ENCODE results near the gene OR10J5. TPM values are rescaled to one million over a fixed set of nuclear protein-coding genes. Genes with fewer than 3 reads are reported as not detected.
"Not testable (repeated sequence)": the region's sequence is repeated elsewhere in the genome, so short reads cannot be mapped to it uniquely, and the experiment has no call there.

Gene OR10J5, protein sequence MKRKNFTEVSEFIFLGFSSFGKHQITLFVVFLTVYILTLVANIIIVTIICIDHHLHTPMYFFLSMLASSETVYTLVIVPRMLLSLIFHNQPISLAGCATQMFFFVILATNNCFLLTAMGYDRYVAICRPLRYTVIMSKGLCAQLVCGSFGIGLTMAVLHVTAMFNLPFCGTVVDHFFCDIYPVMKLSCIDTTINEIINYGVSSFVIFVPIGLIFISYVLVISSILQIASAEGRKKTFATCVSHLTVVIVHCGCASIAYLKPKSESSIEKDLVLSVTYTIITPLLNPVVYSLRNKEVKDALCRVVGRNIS
- not detected in 2 replicates for total RNA-seq (2014; rRNA removed; shearing (Covaris generic); ENCODE audit: low replicate concordance)

DNA sequence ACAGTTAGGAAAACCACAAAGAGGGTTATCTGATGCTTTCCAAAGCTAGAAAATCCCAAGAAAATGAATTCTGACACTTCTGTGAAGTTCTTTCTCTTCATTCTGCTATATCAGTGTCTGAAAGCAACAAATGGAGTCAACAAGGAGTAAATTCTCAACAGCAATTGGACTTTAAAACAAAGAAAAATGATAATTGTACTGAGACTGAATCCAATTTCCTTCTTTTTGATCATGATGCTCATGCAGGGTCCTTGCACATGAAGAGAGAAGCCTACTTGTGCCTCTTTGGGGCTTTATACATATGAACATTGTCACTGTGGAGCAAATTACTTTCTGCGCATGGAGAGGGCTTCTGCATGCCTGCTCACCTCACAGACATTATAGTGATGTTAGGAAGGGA is at the start of gene OR10J5:
OR10J5 (minus strand) TSS at position 101 of the 400 bp plus-strand sequence; CDS start at position 101, 0 bp downstream.
- Histone ChIP-seq H3K27me3 (no peaks in the 10 kb centered on the region), H3K36me3 (no peaks in the 10 kb centered on the region), H3K4me3 (no peak within 1 kb of the TSS), H3K9me3 (no peaks in the 10 kb centered on the region)
- no peak for DNase-seq

DNA sequence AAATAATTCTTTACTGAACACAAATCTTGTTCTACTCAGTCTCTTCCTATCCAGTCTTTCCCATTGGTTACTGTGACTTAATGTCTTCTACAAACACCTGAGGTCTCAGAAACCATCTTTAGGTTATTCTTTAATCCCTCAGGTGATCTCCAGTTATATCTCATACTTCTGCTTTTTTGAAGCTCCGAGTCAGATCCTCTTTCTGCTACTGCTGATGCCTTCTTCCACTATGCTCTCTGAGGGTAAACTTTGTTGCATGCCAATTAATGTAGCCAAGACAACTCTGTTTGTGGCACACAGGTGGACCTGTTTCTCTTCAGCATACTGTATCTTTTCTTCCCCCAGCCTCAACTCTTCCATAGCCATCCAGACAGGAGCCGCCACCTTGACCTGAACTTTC is 48.7 kb upstream of the OR10J5 start:
- DNase-seq: no peak
- H3K4me3 ChIP-seq: no peak overlapping the region
- no peaks in the 10 kb centered on the region for H3K9me3 ChIP-seq
- peaks cover 9% of the 10 kb centered on the region for H3K27me3 ChIP-seq
- H3K36me3 ChIP-seq: no peaks in the 10 kb centered on the region

DNA sequence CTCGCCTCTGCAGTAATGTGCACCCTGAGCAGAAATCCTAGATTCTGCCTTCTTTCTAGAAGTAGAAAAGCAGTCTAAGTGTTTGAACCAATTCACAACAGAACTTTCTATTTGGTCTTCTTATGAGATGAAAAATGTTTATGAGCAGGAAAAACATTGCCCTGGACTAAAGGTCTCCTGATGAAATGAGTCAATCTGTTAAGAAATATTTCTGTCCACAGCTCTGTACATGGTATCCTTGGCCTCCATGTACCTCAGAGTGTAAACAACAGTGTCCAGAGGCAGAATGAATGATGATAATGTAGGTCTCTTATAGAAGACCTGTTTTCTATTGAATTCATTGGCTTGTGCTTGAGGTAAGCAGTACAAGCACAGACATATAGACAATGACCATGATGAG is 45.6 kb upstream of the OR10J5 start:
- H3K9me3 ChIP-seq: no peaks in the 10 kb centered on the region

DNA sequence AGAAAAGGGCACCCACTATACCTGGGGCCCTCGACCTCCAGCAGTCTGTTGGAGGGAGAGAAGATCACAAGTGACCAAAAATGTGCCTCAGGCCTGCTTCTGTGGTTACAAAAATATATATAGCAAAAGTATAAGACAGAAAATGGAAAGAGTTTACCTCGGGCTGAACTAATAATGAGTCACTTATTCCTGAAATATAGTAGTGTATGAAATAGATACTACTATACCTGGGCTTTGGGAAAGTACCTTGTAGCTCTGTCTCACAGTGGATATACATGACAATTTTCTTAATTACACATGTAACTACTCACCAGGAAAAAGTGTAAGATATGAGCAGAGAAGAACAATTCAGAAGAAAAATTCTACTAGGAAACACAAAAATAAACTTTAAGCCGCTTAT is 44.5 kb upstream of the OR10J5 start:
- Histone ChIP-seq H3K27me3 (peaks cover 6% of the 10 kb centered on the region), H3K36me3 (no peaks in the 10 kb centered on the region), H3K9me3 (no peaks in the 10 kb centered on the region), H3K4me3 (no peak overlapping the region)
- DNase-seq: no peak

More for the DNA sequence above, 45.6 kb upstream of the OR10J5 start:
- no peak for DNase-seq
- H3K4me3 ChIP-seq: no peak overlapping the region
- H3K36me3 ChIP-seq: no peaks in the 10 kb centered on the region
- H3K27me3 ChIP-seq: peaks cover 9% of the 10 kb centered on the region

DNA sequence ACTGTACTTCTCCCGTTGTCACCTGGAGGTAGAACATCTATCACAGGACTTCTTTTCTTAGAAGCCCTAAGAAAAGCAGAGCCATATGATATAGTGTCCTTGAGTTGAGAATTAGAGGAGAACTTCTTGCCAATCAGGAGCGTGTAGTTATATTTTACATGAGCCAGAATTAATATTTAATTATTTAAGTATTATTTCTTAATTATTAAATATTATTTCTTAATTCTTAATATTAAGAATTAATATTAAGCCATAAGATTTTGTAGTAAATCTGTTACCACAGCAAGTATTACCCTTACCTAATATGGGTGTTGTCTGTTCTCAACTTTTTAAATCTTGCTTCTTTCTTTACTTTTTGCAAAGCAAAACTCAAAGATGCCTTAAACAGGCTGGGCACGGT is 41.6 kb upstream of the OR10J5 start:
- Histone ChIP-seq H3K36me3 (no peaks in the 10 kb centered on the region), H3K9me3 (no peaks in the 10 kb centered on the region), H3K27me3 (peaks cover 4% of the 10 kb centered on the region; the same call in 1 of the 2 replicates), H3K4me3 (no peak overlapping the region)
- no peak for DNase-seq

DNA sequence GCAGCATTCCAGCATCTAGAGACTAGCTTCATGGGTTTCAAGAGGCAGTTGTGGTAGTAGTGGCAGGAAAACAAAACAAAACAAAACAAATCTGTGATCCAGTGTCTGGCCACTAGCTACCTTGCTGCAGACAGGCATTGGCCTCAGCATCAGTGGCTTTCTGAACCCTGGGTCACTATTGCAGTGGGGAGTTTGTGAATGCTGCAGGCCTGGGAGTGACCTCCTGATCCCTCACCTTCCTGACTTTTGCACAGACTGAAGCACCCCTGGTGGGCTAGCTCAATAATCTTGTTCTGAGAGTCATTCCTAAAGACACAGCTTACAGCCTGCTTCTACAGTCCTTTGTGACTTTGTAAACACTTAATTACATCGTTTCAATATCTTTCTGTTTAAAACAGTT is 26.9 kb upstream of the OR10J5 start:
- H3K27me3 ChIP-seq: peaks cover 3% of the 10 kb centered on the region; the same call in 1 of the 2 replicates

DNA sequence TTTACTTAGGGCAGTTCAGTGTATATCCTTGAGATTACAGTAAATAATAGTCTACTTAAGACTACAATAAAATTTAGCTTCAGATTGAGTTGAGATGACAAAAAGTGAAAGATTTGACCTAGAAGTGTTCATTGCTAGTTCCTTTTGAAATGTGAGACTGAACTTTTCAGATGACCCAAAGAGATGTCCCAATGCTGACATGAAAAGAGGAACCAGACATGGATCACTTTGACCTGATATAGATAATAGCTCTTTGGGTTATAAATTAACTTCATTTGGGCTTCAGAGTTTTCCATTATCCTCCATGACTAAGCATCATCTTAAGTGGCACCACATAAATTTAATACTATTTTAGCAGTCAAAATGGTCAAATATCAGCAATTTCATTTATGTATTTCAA is 25.7 kb upstream of the OR10J5 start:
- no peak for DNase-seq

More for the DNA sequence above, 26.9 kb upstream of the OR10J5 start:
- no peaks in the 10 kb centered on the region for H3K36me3 ChIP-seq
- H3K4me3 ChIP-seq: no peak overlapping the region
- DNase-seq: no peak
- no peaks in the 10 kb centered on the region for H3K9me3 ChIP-seq

DNA sequence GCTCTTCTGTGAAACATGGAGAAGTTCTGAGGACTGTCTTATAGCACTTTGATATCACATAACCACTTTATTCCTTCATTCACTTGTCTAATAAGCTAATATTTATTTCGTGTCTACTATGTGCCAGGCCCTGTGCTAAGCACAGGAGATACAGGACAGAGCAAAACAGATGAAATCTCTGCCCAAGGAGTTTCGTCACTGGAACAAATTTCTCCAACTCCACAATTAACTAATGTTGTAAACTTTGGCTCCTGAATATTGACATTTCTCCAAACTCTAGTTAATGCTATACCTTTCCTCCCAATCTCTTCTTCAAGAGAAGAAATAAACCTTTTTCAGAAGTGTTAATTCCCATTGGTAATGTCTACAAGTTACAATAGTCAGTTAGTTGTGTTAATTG is 24.8 kb upstream of the OR10J5 start:
- H3K27me3 ChIP-seq: no peaks in the 10 kb centered on the region
- H3K36me3 ChIP-seq: no peaks in the 10 kb centered on the region
- DNase-seq: no peak
- no peaks in the 10 kb centered on the region for H3K9me3 ChIP-seq
- no peak overlapping the region for H3K4me3 ChIP-seq

More for the DNA sequence above, 25.7 kb upstream of the OR10J5 start:
- H3K27me3 ChIP-seq: peaks cover 3% of the 10 kb centered on the region; the same call in 1 of the 2 replicates
- no peaks in the 10 kb centered on the region for H3K9me3 ChIP-seq
- no peaks in the 10 kb centered on the region for H3K36me3 ChIP-seq
- no peak overlapping the region for H3K4me3 ChIP-seq

DNA sequence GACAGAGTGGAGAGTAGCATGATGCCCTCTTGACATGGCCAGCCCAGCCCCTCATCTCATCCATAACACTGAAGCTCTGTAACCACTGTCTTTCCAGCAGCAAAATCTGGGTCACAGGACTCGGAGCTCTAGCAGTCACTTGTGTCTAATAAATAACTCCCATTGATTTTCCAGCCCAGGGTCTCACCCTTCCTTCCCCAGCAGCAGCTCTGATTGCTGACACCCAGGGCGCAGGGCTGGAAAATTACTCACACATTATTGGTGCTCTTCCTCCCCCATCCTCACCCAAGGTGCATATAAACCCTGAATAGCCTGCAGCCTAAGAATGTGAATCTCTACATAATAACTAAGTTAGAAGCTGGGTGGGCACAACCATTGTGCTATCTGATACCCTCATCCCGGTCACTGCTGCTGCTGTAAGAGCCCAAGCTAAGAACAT is 21.1 kb upstream of the OR10J5 start:
- no peaks in the 10 kb centered on the region for H3K9me3 ChIP-seq
- no peak for DNase-seq
- no peaks in the 10 kb centered on the region for H3K27me3 ChIP-seq
- no peaks in the 10 kb centered on the region for H3K36me3 ChIP-seq
- H3K4me3 ChIP-seq: no peak overlapping the region

DNA sequence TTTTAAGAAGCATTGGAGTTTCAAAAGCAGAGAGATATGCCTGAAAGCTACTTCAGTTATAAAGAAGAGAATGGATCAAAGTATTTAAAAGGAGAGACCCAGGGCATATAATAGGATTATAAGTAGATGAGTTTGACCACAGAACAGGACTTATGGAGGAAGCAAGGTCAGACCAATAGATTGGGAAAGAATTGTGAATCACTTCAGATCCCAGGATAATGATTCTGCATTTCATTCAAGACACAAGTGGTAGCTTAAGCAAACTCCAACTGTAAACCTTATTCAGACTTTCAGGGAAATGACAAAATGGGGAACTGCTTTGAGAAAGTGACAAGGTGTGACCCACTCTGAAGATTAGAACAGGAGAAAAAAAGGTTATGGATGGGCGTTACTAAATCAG is 18.9 kb upstream of the OR10J5 start:
- no peaks in the 10 kb centered on the region for H3K9me3 ChIP-seq
- no peak overlapping the region for H3K4me3 ChIP-seq
- H3K36me3 ChIP-seq: no peaks in the 10 kb centered on the region
- peaks cover 2% of the 10 kb centered on the region for H3K27me3 ChIP-seq
- no peak for DNase-seq

DNA sequence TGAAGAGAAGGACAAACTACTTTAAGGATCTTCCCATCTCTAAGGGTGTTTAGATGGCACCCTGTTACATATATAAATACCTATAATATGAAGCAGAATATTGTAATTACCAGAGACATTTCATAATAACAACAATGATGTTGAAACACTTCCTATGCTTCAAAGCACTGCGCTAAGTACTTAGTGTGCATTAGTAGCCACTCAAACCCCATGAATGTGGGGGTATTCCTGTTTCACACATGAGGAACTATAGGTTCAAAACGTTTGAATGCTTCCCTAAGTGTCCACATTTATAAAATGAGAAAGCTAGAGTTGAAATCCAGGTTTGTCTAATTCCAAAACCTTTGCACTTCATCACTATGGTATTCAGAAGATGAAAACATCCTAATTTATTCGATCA is 18.5 kb upstream of the OR10J5 start:
- Histone ChIP-seq H3K27me3 (peaks cover 2% of the 10 kb centered on the region), H3K9me3 (no peaks in the 10 kb centered on the region), H3K36me3 (no peaks in the 10 kb centered on the region), H3K4me3 (no peak overlapping the region)
- DNase-seq: no peak

DNA sequence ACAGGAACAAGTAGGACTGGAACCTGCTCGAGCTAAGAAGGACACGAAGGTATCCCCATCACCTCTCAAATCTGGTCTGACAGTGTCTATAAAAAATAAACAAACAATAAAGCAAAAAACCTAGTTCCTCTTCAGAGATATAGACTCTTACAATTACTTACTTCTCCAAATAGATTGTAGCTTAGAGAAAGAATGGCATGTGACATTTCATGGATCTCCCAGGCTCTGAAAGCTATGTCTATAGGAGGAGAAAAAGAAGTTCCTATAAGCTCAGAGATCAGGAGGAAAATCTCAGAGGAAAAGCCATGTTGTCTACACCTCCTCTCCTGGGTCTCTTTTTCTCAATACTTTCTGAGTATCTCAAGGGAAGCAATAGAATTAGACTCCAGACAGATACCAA is 12.3 kb upstream of the OR10J5 start:
- no peaks in the 10 kb centered on the region for H3K9me3 ChIP-seq
- H3K27me3 ChIP-seq: peaks cover 2% of the 10 kb centered on the region

DNA sequence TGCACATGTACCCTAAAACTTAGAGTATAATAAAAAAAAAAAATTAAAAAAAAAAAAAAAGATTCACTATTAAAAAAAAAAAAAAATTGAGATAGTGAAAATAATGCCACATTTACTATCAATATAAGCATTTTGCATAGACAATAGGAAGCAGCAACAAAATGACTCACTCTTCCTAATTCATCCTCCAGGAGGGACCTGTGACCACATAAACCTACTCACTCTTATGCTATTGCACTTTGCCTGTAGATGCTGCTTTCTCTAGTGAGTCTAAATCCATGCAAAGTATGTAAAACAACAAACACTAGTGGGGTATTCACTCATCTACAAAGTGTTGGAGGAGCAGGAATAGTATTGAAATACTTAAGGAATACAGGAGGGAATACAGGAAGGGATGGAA is 2.9 kb downstream of the OR10J5 start:
- Histone ChIP-seq H3K4me3 (no peak overlapping the region), H3K9me3 (no peaks in the 10 kb centered on the region), H3K27me3 (no peaks in the 10 kb centered on the region), H3K36me3 (no peaks in the 10 kb centered on the region)
- DNase-seq: no peak

More for the DNA sequence above, 12.3 kb upstream of the OR10J5 start:
- no peaks in the 10 kb centered on the region for H3K36me3 ChIP-seq
- DNase-seq: no peak
- no peak overlapping the region for H3K4me3 ChIP-seq

DNA sequence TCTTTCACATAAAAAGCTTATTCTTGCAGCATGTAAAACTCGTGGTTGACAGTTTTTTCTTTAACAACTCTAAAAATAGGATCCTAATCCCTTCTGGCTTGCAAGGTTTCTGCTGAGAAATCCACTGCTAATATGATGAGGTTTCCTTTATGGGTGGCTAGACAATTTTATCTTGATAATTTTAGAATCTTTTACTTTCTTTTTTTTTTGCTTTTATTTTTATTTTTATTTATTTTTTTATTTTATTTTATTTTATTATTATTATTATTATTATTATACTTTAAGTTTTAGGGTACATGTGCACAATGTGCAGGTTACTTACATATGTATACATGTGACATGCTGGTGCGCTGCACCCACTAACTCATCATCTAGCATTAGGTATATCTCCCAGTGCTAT is 11.0 kb downstream of the OR10J5 start:
- H3K36me3 ChIP-seq, DNase-seq, H3K9me3 ChIP-seq, H3K27me3 ChIP-seq, H3K4me3 ChIP-seq: not testable (repeated sequence)

DNA sequence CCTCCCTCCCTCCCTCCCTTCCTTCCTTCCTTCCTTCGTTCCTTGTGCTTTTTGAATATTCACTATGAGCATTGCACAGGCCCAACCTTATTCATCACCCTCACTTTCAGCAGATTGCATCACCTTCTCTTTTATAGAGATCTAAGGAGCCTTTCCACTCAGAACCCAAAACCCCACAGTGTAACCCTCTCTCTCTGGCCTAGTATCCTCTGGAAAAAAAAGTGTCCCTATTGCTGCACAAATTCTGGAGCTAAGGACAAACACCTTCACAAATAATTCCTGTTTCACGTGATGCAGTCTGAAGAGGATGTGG is 25.6 kb downstream of the OR10J5 start:
- Histone ChIP-seq H3K4me3 (no peak overlapping the region), H3K27me3 (no peaks in the 10 kb centered on the region; the same call in 1 of the 2 replicates), H3K9me3 (no peaks in the 10 kb centered on the region; the same call in 1 of the 2 replicates), H3K36me3 (no peaks in the 10 kb centered on the region)
- DNase-seq: no peak

DNA sequence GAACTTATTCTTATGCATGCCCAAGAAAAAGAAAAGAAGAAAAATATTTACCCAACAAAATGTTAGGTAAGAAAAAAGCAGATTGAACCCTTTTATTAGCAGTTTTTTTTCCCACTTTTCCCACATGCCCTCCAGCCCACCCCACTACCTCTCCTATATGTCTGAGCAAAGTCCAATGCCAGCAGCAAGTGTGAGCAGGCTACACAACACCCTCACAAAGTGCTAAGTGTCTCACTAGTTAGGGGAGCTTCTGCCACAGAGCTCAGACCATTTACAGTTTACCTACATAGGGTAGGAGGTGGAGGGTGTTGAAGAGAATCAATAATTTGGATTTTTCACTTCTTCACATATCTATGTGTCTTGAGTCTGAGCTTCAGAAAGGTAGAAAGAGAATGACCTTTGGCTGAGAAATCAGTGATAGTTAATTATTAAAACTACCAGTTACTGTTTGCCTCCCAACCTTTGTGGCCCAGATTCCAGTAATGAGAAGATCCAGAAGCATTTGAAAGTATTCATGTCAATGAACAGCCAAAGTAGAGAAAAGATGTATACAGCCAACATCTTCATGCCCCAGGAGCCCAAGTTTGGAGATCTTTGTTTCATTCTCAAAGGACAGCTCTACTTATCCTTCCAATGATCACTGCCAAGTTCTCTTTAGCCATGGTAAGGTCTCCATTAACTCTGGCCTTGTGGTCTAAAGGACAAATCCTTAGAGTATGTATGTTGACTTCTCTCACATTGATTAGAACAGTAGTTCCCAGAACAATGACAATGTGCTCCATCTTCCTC is 26.2 kb downstream of the OR10J5 start:
- no peaks in the 10 kb centered on the region; the same call in 1 of the 2 replicates for H3K9me3 ChIP-seq
- H3K27me3 ChIP-seq: no peaks in the 10 kb centered on the region; the same call in 1 of the 2 replicates
- no peak for DNase-seq
- H3K4me3 ChIP-seq: no peak overlapping the region
- H3K36me3 ChIP-seq: no peaks in the 10 kb centered on the region

DNA sequence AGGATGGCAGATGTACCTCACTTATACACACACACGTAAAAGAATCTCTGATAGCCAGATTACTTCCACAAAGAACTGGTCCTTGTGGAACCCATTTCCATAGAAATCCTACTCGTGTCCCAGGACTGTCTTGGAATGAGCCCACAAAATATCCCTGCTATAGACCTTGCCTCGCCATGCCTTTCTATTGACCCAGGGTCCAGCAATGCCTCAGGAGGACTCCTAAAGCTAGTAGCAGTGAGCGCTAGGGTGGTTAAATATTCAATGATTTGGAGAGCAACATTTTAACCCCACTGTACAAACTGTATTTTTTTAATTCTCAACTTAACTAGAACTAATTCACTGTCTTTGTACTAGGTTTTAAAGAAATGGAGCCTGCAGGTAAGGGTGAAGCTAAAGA is 26.9 kb downstream of the OR10J5 start:
- no peaks in the 10 kb centered on the region; the same call in 1 of the 2 replicates for H3K9me3 ChIP-seq
- H3K36me3 ChIP-seq: no peaks in the 10 kb centered on the region
- no peak overlapping the region for H3K4me3 ChIP-seq
- DNase-seq: no peak
- H3K27me3 ChIP-seq: no peaks in the 10 kb centered on the region; the same call in 1 of the 2 replicates
